SKM-1 (cell line): ENCODE measurements around the gene IL9.
"Not testable (repeated sequence)": the region's sequence is repeated elsewhere in the genome, so short reads cannot be mapped to it uniquely, and the experiment has no call there.

ENCODE experiments used
- DNase-seq: peaks from one replicate; lab custom pipeline; 2025; ENCODE audit not compliant: unreplicated experiment; lab: John Stamatoyannopoulos, UW

Gene IL9

DNA sequence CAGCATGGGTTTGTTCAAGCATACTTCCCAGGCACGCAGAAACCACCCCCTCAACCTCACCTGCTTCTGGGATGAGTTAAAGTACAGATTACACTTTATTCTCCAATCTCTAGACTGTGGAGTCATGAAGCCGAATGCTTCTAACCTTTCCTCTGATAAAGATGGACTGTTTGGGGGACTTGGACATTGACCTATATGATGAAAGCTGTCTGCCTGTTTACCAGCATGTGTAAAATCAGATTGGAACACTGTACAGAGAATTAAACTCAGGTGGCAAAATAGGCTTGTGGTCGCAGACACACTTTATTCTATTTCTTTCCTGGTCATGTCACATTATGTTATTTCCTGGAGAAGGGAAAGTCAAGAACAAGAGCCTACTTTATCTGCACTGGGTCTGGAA, 25.7 kb downstream of the IL9 start:
- DNase-seq: no peak

DNA sequence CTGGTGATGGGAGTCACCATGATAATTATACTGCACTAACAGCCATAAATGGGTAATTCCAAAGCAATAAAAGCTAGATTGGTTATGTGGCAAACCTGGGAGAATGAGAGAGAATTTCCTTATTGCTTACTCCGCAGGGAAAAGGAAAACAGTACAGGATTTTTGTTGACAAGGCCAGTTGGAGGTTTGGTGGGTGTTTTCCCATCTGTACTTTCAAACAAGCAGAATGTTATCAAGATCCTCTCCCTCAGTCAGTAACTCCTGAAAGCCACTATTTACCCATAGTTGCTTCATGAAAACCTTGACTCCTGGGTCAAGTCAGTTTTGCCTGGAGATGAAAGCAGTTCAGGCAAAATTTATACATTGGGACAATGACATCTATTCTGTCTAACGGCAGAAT, 26.4 kb downstream of the IL9 start:
- no peak for DNase-seq

DNA sequence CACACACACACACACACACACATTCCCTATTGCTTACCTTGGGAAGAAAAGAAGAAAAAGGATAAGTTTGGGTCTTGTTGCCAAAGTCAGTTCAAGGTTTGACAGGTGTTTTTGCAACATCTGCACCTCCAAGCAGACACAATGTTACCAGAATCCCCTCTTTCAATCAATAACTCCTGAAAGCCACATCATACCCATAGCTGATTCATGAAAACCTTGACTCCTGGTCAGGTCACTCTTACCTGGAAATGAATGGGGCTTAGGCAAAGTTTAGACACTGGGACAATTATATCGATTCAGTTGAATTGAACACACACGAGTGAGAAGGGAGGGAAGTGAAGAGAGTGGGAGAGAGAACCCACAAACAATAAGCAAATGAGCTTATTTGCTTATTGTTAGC, 27.0 kb downstream of the IL9 start:
- DNase-seq: no peak

DNA sequence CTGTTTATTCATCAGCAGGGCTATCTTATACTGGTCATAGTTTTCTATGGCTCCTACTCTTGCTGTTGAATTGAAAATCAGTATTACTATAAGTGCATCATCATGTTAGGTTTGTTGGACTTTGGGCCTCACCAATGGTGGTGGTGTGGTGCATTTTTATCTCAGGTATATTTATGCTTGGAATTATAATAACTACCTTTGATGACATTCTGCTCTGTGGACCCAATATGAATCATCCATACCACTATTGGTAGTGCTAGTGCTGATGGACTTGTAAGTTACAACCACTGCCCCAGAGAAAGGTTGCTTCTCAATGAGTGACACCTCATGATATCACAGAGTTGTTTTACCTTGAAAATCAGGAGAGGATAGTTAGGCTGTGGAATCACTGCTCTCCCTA, 28.0 kb downstream of the IL9 start:
- DNase-seq: no peak

DNA sequence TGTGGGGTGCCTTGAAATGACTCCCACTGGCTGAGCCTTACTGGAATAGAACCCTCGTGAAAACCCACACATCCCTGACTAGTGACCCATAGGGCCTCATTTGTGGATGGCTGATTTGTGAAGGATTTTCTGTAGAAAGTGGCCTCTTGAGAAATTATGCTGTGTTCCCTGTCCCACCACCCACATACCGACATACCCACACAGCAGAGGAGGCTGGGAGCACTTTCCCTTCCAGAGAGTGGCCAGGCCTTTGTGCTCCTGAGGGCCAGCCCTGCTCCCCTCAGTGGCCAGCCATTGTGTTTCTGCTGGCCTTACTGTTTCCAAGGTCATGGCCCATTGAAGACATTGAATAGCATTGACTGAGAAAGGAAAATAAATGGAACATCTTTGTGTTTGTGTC, 29.6 kb downstream of the IL9 start:
- DNase-seq: no peak

DNA sequence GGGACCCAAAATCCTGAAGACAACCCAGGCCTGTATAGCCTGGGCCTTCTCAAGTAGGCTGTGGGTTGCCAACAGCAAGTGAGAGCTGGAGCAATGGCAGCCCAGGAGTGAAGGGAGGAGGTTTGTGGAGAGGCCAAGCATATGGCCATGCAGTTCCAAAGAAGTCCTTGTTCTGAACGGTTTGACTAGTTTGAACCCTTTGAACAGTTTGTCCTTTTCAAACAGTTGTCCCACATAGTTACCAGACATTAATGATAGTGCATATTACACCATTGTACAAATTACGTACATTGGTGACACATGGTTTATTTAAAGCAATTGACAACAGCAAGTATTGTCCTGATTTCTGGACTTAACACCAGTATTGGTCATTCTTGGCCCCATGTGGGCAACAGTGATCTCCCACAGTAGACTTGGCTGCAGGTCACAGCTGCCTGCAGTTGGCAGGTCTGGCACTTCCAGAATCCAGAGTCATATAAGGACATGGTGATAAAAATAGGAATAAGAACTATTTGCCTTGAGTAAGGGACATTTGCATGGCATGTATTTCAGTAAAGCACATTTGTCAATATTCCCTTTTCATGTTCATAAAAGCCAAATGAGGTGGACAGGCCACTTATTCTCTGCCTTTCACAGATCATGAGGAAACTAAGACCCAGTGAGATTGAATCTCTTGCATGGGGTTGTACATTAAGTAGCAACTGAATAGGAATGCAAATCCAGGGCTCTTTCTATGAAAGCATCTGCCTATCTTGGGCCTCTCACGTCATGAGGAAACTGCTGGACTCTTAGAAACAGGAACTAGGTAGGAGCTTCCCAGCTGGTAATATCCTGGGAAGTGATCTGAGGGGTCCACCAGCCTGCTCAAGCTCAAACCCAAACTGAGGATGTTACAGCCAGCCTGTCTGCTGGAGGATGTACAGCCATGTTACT, 30.9 kb downstream of the IL9 start:
- no peak for DNase-seq

DNA sequence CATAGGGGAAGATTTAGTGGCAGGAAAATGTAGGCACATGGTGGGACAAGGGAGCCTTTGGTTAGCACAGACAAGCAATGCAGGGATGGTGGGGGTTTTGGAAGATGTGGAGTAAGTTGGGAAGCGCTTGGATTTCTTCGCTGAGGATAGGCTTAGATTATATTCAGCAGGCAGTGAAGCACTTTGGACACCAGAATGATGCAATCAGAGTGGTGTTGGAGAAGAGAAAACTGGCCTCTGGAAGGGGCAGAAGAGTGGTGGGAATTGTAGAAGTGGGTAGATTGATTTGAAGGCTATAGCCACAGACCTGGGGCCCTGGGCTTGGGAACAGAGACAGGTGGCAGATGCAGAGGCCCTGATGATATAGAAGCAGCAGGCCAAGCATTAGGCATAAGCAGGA, 32.9 kb downstream of the IL9 start:
- DNase-seq: no peak

DNA sequence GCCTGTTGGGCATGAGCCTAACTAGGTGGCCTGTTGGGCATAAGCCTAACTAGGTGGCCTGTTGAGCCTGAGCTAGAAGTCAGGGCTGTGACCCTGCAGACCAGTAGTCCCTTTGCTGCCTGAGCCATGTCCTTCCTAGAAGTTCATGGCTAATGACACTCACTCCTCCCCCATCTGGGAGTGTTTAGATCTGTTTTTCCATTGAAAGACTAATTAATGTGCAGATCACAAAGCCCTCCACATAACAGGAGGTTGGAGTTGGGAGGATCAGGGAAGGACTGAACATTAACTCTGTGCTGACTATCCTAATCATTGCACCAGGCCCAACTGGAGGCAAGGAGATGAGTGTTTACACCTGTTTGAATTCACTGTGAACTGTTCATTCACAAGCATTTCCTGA, 33.6 kb downstream of the IL9 start:
- no peak for DNase-seq

DNA sequence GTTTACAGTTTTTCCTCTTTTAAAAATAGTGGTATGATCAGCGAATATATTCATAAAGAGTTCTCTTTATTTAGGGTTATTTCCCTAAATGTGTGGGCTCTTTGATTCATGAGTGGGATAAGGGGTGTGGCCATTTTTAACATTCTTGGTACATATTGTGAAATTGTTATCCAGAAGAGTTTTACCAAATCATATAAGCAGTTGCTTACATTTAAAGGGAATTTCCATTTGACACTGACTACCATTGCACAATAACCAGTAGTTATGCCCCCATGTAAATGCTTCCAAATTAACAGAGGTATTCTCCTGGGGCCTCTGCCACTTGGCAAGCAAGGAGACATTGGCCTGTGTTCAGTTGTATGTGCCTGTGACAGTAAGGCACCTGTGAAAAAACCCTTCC, 34.0 kb downstream of the IL9 start:
- no peak for DNase-seq

DNA sequence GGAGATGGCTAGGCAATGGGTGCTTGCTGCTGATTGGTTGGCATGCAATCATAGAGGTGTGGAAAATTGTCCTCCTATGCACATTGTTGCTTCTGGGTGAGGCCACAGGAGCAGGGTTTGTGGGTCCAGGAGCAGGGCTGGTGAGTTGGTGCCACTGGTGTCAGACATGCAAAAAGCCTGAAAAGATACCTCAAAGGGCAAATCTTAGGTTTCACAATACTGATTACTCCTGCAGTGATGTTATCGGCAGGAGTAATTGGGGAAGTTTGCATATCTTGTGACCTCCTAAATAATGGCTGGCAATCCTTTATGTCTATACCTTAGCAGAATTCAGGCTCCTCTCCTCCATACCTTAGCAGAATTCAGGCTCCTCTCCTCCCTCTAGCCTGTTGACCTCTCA, 36.0 kb downstream of the IL9 start:
- DNase-seq: no peak

DNA sequence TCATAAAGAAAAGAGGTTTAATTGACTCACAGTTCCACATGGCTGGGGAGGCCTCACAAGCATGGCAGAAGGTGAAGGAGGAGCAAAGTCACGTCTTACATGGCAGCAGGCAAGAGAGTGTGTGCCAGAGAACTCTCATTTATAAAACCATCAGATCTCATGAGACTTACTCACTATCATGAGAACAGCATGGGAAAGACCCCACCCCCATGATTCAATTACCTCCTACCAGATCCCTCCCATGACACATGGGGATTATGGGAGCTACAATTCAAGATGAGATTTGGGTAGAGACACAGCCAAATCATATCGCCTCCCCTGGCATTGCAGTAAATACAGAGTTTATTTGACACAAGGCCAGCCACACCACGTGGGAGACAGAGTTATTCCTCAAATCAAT, 36.5 kb downstream of the IL9 start:
- not testable (repeated sequence) for DNase-seq

DNA sequence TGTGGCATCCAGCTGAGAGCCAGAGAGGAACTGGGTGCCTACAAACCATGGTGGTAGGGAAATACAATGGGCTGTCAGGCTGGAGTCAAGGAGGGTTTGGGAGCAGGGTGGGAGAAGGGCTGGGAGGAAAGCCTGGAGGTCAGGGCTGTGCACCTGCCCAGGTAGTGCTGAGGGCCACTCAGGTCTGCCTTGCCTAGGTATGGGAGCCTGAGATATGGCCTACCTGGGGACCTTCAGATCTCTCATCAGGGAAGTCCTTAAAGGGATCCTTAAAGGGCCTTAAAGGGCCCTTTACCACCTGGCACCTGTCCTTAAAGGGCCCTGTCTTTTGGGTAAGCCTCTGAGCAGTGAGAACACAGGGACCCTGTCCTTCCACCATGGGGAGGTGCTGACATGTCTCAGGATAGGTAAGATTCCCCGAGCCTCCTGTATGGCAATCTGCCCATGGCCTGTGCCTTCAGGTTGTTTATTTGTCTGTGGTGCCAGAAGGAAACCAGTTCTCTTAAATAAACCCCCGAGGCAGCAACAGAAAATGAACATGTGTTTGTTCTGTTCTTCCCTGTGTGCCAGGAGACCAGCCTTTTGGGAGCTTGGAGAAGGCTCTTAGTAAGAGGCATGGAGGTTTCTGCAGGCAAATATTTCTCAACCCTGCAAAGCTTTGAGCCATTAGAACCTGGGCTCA, 37.9 kb downstream of the IL9 start:
- no peak for DNase-seq

DNA sequence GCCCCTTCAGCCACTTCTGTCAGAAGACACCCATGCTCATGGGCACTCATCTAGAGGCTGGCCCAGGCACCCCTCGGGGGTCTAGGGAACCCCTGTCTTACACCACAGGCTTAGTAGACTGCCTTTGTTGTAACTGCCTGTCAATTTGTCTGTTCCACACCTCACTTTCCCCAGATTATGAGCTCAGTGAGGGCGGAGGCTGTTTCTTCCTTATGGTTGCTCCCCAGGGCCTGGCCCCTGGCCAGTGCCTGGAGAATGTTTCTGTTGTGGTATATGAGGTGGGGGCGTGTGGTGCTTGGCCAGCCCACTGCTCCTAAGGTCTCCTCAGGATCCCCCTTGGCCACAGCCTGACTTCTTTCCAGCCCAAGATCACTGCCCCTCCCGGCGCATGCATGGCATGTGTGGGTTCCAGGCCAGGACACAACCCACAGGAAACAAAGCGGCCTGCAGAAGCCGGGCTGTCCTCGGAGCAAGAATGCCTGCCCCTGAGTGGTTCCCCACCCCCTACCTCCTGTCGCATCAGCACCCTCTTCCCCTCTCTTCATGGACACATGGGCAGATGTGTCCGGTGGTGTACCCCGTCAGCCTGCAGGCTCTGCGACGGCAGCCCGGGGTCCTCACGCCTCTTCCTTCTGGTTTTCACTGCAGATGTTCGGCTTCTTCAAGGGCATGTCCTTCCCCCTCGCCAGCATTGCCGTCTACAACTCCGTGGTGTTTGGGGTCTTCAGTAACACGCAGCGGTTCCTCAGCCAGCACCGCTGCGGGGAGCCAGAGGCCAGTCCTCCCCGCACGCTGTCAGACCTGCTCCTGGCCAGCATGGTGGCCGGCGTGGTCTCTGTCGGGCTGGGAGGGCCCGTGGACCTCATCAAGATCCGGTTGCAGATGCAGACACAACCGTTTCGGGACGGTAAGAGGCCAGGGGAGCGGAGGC, 43.5 kb downstream of the IL9 start:
- no peak for DNase-seq

DNA sequence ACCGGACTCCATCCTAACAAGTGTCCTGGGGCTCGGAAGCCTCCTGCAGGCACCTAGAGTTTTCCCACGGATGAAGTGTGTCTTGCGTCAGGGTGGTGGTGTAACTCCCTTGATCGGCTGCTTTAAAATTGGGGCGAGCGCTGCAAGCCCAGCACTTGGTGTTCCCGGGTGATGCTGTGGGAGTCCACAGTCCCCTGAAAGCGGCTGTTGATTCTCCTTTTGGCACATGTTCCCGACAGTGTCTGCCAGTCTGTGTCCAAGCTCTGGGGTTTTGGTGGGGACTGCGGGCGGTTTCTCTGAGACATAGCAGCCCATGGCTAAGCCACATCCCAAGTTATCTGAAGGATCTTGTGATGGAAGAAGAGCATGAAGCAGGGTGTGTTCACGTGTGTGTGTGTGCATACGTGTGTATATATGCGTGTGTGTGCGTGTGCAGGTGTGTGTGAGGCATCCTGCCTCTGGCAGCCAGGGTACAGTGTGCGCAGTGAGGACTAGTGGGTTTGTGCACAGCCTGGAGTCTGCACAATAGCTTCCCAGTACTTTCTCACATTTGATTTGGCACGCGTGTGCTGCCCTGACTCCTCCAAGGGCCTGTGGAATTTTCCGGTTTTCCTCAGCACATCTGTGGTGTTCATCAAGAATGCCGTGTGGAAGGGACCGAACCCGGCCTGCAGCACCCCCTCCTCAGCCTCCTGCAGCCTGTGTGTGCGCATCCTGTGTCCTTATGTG, 44.3 kb downstream of the IL9 start:
- no peak for DNase-seq

DNA sequence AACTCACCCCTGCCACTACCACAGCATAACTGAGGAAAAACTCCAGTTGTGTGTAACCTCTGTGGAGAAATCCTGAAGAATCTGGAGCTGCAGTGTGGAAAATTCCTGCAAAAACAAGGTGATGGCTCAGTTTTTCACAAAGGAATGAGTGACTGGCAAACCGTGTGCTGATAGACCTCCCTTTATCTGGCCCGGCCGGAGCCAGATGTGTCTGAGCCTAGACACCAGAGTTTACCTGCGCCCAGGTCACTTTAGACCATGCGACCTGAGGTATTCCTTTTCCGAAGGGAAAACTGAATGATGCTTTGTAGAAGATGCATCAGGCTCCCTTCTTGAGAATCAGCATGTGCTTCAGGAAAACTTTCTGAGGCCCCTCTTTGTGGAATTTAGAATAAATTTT, 45.0 kb downstream of the IL9 start:
- no peak for DNase-seq

DNA sequence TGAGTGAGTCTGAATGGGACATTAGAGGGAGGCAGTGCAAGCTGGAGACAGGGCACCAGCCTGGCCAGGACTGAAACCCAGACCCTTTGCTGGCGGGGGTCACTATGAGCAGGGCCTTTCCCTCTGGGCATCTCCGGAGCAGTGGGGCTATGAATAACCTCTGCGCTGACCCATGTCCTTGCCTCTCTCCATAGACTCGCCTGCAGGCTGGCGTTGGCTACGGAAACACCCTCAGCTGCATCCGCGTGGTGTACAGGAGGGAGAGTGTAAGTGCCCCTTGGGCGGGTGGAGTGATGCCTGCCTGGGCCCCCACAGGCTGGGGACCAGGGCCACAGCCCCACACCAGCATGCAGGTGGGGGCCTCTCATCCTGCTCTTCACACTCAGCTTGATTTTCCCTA, 45.4 kb downstream of the IL9 start:
- no peak for DNase-seq

DNA sequence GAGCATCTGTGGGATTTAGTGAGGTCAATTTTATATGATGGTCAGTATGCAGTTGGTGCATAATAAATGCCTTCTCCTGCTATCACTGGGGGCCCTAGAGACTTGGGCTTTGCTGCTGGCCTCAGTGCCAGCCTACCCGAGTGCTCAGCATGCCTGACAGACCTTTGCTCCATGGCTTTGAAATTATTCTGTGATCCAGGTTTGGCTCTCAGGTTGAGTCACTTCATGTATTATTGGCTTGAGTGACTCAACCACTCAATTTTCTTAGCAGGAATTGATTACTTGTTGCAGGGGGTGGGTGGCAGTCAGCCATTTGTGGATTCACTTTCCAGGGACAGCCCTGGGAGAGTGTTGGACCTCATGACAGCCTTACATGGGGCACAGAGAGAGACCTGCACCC, 47.7 kb downstream of the IL9 start:
- DNase-seq: no peak

DNA sequence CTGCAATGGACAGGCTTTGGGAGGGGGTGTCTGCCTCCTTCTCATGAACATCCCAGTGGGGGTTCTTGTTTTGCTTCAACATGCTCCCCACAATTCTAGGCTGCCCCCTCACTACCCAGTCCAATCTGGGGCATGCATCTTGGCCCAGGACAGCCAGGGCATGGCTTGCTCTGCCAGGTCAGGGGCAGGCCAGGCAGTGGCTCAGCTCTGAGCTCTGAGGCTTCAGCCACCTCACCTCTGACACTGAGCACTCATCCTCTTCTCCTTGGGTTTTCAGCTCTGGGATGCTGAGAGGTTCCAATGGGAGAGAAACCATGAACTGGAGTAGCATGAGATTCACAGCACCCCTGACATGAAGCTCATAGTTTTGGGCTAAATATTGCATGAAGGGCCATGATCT, 49.3 kb downstream of the IL9 start:
- DNase-seq: no peak

DNA sequence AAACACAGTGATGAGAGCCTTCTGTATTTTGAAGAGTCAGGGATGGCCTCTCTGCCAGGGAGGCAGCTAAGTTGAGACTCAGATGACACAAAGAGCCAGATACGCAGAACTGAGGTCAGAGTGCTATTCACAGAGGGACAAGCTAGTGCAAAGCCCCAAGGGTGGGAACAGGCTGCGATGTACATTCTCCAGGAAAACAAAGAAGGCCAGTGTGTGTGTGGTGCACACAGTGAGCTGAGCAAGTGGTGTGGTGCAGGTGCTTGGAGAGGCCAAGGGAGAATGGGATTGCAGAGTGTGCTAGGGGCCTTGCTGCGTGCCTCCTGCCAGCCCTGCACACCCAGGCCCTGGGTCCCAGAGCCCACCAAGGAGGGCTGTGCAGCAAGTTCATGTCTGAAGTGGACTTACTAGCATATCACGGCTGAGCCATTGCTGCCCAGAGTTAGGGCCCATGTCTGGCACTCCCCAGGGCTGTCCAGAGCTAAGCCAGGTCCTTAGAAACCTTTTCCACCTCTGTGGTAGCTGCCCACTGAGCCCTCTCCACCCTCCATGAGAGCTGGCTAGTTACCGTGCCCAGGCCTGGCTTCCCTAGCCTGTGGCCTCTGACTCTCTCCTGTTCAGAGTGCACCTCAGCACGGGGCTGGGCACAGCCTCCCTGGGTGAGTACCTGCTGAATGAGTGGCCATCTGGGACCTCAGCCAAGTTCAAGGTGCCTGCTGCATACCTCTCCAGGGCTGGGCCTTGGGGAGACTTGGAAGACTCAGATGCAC, 51.9 kb downstream of the IL9 start:
- no peak for DNase-seq

DNA sequence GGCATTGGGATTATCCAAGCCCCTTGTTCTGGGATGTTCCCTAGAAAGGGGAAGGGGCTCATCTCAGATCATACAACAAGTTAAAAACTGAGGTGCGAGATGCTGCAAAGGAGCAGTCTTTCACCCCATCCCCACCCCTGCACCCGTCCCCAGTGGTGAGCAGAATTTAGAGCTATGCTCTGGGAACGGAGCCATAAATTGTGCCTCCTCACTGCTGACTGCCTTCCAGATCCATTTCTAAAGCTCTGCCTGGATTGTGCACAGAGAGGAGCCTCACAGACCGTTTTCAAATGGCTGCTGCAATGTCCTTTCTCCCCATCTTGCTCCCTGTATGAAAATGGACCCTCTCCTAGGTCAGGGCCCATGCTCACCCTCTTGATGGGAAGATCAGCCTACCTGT, 52.9 kb downstream of the IL9 start:
- no peak for DNase-seq
